ENCODE measurements around the gene SRP14.

SRP14 gene

DNA sequence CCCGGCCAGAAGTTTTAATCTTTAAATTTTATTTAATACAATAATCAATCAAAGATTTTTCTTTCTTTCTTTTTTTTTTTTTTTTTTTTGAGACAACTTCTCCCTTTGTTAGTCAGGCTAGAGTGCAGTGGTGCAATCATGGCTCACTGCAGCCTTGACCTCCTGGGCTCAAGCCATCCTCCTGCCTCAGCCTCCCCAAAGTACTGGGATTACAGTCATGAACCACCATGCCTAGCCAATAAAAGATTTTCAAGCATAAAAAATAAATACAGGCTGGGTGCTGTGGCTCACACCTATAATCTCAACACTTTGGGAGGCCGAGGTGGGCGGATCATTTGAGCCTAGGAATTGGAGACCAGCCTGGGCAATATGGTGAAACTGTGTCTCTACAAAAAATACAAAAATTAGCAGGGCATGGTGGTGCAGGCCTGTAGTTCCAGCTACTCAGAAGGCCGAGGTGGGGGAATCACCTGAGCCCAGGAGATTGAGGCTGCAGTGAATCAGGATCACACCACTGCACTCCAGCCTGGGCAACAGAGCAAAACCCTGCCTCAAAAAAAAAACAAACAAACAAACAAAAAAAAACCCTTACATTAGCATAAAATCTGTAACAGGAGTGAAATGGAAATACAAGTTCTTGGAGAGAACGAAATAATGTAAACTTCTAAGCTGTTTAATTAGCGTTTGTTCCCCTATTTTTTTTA, 29.1 kb upstream of the SRP14 start:
- no peak for DNase-seq

DNA sequence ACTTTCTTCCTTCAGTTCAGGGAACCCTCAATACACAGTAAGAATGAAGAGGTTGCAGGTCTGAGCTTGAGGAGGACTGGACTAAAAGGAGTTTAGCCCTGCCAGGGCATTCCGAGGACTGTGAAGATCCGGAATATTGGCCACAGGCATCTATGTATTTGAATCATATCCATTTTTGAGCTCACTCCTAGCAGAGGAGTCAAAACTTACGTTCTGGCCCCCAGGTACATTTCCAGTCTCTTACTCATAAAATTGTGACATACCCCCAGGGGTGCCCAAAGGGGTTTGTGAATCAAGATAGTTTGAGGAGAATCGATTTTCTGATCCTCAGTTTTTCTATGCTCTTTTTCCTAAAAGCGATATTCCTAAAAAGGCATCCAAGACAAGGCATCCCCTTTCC, 27.6 kb upstream of the SRP14 start:
- no peak for DNase-seq

DNA sequence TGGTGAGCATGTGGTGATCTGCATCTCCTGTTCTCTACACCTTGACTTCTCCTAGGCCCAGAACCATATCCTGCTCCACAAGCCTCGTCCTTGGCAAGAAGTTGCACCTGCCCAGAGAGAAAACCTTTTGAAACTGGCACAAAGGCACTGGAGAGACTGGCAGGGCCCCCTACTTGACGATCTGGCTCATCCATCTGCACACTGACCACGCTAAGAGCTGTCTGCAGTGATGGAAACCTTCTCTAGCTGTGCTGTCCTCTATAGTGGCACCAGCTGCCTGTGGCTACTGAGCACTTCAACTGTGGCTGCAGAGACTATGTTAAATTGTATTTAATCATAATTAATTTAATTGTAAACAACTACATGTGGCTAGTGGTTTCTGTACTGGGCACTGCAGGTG, 26.2 kb upstream of the SRP14 start:
- no peak for DNase-seq

DNA sequence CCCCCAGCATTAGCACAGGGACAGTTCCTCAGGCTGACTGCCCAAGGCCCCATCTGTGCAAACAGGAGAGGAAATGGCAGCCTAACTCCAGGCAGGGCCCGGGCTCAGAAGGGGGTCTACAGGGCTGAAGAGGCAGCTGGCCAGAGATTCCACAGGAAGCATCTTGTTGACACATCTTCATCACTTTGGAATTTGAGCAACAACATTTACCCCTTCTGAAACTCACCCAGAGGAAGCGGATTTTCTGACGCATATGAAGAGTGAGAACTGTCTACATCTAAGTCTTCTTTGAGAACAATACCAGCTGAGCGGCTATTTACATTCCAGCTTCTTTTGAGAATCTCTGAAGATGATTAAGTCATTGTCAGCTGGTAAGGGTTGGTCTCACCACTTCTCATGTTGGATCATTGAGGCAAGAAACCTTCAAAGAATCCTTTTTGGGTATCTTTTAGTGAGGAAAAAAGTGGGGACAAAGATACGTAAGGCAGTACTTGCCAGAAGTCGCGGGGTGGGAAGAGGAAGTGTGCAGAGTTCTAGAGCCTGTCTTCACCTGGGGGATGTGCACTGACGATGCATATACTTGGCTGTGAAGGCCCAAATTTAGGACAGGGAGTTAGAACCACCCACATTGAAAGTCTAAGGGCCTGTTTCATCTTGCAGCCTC, 25.4 kb upstream of the SRP14 start:
- no peak for DNase-seq

DNA sequence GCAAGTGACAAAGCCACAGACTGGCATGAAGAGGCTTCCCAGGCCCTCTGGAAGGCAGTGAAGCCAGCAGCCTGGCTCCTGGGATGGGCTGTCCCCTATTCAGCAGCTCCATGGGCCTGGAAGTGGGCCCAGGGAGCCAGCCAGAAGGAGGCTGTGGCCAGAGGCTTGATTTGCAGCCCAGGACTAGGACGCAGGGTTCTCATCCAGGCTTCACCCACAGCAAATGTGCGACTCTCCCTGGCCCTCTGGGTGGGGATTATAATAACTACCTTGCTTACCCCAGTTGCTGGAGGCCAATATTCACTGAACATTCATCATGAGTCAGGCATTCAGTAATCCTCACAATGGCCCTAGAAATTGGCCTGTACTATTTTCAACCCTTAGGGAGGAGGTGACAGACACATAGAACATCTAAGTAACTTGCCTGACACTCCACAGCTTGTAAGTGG, 24.6 kb upstream of the SRP14 start:
- DNase-seq: no peak

DNA sequence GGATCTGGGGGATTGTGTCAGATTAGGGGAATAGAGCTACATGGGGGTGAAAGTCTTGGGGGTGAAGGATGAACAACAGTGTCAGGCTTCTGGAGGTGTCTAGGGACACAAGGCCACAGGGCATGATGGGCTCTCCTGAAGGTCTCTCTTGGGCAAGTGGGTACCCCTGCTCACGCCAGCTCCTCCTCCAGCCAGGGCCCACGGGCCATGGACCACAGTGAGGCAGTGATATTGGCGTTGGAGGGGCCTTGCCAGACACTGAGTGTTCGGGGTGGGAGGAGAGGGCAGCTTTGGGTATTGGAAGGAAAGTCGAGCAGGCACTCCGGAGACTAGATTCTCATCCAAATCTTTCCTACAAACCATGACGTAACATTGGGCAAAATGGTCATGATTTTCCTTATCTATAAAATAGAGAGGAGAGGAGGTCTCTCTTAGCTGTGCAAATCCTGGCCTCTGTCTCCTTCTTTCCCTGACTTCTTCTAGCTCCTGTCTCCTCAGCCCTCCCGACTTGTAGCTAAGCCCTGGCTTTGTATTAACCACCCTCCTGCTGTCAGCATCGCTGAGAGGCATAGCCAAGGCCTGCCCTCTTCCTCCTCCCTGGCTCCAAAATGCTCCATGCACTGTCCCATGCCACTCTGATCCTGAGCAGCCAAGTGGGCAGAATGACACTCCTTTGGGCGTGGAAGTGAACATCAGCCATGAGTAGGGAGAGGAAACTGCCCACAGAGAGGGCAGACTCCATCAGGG, 24.0 kb upstream of the SRP14 start:
- DNase-seq: no peak

DNA sequence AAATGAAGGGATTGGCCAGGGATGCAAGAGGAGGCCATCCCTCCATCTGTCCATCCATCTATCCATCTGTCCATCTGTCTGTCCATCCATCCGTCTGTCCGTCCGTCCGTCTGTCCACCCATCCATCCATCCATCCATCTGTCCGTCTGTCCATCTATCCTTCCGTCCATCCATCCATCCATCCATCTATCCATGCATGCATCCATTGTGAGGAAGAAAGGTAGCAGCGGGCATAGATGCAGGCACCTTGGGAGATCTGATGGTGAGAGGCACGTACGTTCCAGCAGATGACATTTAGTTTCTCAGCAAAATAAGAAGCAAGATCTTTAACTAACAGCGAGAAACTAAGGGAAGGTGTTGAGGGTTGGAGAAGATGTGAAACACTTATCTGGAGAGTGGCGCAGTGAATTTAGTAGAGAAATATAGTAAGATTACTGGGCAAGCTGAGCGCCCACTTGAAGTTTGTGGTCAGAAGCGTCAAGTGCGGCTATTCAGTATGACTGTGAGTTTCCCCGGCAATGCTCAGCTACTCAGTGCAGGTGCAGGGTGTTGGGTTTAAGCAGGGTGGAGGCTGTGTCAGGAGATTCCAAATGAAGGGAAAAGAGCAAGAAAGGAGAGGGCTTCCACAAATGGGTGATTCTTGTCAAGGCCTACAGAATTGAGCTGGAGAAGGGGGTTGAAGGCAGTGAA, 22.4 kb upstream of the SRP14 start:
- no peak for DNase-seq

DNA sequence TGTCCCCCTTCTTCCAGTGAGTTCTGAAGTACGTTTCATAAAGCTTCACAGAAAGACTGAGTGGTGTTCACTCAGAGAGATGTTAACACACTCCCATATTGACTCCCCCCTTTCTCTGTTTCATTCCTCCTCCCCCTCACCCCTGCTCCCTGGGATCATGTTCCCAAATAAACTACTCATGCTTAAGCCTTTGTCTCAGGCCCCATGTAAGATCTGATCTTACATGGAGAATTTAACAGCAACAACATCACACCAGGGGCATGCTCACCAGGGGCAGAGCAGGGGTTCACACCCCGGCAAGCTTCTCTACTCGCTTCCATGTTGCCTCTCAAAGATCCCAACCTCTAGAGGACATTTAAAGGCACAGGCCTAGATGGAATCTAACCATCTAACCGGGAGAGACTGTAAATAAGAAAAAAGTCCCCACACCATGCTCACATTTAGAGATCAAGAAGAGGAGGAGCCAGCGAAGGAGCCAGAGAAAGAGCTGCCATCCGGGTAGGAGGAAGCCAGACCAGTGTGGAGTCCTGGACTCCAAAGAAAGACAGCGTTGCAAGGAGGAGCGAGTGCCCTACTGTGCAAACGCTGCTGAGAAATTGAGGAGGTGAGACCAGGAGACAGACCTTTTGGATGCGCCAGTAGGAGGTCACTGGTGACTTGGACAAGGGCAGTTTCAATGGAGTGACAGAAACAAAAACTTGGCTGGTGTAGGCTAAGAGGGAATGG, 21.4 kb upstream of the SRP14 start:
- no peak for DNase-seq

DNA sequence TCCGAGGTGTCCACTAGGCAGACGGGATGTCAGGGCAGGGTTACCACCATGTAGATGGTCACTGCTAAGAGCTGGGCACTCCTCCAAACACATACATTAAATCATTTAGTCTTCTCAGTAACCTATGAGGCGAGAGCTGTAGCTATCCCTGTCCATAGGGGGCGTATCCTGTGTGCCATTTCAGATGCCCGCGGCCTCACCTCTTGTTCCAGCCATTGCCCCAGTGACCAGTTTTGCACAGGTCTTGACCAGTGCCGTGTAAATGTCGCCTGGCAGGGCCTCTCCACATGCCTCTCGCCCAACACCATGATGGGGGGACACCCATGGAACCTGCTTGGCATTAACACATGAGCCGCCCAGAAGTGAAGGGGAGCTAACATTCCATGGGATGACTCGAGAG, 20.8 kb upstream of the SRP14 start:
- DNase-seq: no peak

DNA sequence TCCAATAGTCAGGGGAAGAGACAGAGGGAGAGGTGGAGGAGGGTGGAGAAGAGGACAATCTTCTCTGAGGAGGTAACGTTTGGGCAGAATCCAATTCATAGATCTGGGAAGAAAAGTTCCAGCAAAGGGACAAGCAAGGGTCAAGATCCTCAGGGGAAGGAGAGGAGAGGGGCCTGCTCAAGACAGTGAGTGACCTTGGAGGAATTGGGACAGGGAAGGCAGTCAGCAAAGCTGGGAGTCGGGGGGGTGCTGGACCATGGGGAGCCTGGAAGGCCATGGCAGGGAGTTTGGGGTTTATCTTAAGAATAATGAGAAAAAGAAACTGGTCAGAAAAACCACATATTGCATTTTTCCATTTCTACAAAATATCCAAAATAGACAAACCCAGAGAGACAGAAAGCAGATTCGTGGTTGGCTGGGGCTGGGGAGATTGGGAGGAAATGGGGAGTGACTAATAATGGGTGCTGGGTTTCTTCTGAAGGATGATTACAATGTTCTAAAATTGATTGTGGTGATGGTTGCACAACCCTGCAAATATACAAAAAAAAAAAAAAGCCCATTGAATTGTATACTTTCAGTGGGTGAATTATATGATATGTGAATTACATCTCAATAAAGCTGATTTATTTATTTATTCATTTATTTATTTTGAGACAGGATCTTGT, 19.6 kb upstream of the SRP14 start:
- DNase-seq: no peak

DNA sequence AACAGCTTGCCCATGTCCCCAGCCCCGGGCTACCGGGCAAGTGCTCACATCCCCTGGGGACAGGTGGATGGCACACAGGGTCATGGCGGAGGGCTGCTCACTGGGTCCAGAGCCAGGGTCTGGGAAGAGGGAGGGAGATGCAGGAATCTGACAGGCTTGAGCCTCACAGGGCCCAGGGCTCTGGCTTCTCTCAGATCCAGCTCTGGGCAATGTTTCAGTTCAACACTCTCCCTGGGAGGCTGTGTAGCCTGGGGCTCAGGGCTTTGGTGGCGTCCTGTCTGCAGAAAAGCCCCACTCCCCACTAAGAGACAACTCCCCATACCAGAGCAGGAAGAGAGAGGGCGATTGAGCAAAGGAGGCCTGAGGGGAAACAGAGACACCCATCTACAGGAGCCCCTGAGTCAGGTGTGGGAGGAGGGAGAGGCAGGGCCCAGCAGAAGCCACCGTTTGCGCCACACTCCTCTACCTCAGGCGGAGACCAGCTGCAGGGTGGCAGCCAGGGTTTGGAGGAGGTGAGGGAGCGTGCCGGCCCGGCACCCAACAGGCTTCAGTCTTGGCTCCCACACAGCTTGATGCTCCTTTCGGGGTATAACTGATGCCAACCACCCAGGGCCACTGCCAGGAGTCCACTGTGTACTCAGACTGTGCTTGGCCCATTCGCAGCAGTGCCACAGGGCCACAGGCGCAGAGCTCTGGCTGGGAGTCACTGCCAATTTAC, 16.8 kb upstream of the SRP14 start:
- no peak for DNase-seq

DNA sequence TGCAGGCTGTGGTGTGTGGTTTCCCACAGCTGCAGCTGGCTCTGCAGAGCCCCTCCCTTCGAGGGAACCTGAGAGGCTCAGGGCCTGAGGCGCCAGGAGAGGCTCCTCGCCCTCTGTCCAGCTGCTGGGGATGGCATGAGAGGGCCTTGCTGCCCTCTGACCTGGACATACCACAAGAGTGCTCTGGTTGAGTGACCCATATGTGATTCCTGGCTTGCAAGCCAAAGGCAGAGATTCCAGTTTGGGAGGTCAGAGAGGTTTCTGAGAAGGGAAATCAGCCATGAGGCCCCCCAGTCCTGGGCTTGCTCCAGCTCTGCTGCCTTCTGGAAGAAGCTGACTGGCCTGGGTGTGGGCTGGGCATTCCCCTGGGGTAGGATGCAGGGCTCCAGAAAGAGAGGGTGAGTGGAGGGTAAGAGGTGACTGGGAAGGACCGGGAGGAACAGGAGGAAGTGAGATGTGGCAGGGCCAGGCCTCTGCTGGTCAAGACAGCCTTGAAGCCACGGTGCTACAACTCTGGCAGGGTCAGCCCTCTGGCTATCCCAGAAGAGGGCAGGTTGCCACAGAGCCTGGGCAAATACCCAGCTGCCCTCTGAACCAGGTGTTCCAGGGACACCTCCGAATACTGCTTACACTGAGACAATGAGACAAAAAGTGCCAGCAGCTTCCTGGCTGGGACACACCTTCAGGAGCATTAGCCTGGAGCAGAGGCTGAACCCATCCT, 16.0 kb upstream of the SRP14 start:
- DNase-seq: peak; percentile 54

DNA sequence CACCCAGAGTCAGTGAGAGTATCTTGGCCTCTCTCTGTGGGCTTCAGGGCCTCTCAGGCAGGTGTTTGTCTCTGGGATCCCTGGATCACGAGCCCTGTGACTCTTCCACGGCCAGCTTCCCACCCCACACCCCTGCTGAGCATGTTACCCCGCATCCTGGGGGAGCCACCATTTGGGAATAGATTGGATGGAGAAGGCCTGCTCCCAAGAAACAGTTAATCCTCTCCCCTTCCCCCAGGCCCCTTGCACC, 15.5 kb upstream of the SRP14 start:
- DNase-seq: no peak

DNA sequence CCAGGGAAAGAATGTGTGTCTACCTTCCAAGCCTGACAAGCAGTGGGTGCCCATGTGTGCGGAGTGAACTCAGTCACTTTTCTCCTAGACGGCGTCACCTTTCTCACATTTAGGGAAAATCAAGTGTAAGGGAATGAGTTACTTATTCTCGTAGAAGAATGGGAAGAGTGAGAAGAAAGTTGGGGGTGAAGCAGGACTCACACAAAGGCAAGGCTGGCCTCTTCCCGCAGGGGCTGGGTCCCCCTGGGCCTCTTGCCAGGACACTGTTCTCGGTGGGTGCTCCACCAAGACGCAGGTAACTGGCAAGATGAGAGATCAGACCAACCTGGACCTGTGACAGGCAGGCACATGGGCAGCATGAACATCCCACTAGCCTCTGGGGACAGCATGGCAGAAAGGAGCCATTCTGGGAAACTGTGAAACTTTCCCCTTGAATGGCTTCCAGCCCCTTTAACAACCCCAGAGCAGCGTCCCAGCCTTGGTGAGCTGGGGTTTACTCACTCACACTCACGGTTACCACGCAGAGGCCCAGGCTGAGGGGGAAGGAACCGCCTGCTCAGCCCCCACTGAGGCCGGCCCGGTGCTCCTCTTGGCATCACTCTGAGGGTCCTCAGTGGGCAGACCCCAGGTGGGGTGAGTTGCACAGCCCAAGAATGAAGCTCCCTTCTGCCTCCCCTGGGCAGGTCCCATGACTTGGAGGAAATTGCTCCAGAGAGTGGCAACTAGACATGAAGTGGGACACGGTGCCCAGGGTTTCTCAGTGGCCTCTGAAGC, 15.0 kb upstream of the SRP14 start:
- no peak for DNase-seq

DNA sequence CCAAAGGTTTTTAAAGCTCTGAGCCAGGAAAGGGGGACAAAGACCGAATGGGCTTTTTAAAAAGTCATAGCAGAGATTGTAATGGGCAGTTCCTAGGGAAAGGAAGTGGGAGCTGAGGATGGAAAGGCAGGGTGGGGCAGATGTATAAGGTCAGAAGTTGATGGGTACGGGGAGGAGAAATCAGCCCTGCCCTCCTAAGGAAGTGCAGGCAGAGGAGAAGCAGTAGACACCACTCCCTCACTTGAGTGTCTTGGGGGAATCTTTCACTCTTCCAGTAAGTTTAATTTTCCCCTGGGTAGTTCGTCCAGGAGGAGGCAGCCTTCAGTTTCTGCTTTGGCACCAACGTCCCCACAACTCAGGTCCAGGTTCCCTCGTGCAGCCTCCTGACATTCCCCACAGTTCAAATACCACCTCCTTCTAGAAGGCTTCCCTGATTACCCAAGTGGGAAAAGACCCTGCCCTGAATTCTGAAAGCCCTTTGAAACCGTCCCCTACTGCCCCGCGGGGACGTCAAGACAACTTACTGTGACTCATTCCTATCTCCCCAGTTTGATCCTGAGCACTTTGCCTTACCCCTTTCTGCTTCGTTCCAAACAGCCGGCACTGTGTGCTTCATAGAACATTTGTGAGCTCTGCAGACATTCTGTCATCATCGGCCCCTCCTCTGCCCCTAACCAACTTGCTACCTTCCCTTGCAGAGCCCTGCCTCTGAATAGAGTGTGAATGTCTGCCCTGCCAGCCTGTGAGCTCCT, 14.3 kb upstream of the SRP14 start:
- DNase-seq: no peak

DNA sequence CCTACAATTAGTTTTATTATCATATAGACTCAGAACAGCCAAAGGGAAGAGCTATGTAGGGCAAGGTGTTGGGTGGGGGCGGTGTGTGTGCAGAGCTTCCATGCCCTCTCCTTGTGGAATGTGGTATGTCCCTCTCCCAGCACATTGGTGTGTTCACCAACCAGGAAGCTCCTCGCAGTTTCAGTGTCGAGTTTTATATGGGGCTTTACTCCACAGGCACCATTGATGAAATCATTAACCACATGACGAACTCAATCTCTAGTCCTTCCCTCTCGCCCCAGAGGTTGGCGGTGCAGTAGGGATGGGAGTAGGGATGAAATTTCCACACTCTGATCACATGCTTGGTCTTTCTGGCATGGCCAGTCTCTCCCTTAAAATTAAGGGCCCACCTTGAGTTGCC, 13.6 kb upstream of the SRP14 start:
- no peak for DNase-seq

DNA sequence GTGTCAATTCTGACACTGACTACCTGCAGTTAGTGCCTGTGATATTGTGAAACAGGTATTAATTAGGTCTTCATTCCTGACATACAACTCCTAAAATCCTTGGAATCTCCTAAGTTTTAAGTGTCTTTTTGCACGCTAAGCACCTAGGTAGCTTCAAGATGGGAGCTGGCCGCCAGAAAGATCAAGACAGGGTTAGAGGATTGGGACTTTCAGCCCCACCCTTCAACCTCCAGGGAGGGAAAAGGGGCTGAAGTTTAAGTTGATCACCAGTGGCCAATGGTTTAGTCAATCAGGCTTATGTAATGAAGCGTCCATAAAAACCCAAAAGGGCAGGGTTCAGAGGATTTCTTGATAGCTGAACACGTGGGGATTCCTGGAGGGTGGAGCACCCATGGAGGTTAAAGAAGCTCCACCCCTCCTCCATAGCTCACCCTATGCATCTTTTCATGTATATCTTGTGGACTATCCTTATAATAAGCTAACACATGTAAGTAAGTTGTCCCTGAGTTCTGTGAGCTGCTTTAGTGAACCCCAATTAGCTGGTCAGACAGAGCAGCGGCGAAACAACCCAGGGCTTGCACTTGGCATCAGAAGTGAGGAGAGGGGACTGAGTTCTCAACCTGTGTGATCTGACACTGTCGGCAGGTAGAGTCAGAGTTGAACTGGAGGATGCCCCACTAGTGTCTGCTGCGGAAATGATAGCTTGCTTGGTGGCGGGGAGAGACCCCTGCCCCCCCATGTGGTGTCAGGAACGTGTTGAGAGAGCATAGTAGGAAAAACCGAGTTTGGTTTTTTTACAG, 12.8 kb upstream of the SRP14 start:
- DNase-seq: no peak

DNA sequence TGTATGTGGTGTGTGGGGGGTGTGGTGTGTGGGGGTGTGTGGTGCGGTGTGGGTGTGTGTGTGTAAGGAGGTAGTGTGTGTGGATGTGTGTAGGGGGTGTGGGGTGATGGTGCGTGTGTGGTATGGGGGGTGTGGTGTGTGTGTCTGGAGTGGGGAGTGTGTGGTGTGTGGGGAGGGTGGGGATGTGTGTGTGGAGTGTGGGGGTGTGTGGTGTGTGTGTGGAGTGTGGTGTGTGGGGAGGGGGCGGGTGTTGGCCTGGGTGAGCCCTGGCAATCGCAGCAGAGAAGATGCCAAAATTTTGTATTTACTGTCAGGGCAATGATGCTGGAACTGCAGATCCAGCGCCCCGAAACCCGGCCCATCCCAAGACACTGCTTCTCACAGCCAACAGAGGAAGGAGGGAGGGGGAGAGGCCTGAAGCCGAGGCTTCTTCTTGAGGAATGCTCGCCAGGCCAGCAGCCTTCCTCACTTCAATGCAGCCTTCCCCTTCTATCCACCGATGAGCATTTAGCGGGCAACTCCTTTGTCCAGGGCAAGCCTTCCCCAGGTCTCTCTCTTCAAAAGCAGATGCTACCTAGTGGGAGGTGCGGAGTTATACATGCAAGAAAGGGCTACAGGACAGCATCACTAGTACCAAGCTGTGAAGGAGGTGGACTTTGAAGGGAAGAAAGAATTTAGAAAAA, 11.9 kb upstream of the SRP14 start:
- DNase-seq: no peak

Data from NCI-H2107 (cell line).